Thyroid gland (tissue), 4 donors: ENCODE data around the gene GH1. TPM values are rescaled to one million over a fixed set of nuclear protein-coding genes. Genes with fewer than 3 reads are reported as not detected.
"Not testable (repeated sequence)": the region's sequence is repeated elsewhere in the genome, so short reads cannot be mapped to it uniquely, and the experiment has no call there.

ENCODE experiments used
- DNase-seq, 2 donors: peaks; one replicate each; pipeline ENCODE4 v3.0.0-alpha.2; 2019
- H3K27ac ChIP-seq, 3 donors: fragments of 200-600 bp; sonication (generic); 1 replicate in 2 of 3; 2 replicates in 1 of 3; pipeline ENCODE4 v1.5.1; 2016 to 2019; ENCODE audit warnings: mild to moderate bottlenecking in 1 of 3, moderate library complexity in 1 of 3
- H3K27me3 ChIP-seq: fragments of 200-600 bp; sonication (generic); one replicate; pipeline ENCODE4 v1.5.1; 2019
- H3K36me3 ChIP-seq, 2 donors: fragments of 200-600 bp; sonication (generic); one replicate each; pipeline ENCODE4 v1.5.1; 2016 to 2019
- H3K4me1 ChIP-seq, 2 donors: fragments of 200-600 bp; sonication (generic); one replicate each; pipeline ENCODE4 v1.5.1; 2017 to 2019
- H3K4me3 ChIP-seq, 3 donors: fragments of 200-600 bp; sonication (generic); replicated peaks in 1 of 3; 1 replicate in 2 of 3; 2 replicates in 1 of 3; pipeline ENCODE4 v1.5.1; 2016; ENCODE audit warnings: mild to moderate bottlenecking in 1 of 3
- H3K9me3 ChIP-seq: fragments of 200-600 bp; sonication (generic); one replicate; pipeline ENCODE4 v1.5.1; 2017
- WGBS, 2 donors: methylation state at CpG; one replicate each; pipeline ENCODE4 v1.1.5; 2017; 5-methylcytosine and 5-hydroxymethylcytosine counted together
- intact Hi-C: fragments of 100-400 bp; cut with DNase I; formaldehyde crosslinking; loops from one replicate; pipeline ENCODE4 v1.15.1; 2023
- small RNA-seq: library from RNA; depleted of rRNA; stranded (forward); fragments of <200 nt; gene quantifications from one replicate; pipeline ENCODE3, GENCODE V24; 2016
- total RNA-seq, 4 donors: library from RNA; depleted of rRNA; stranded (reverse); fragments of >200 nt; gene quantifications; one replicate each; pipeline ENCODE4 v1.2.3, GENCODE V29; 2016

Gene GH1
- total RNA-seq, 4 donors from 2014 or later = not detected

- H3K4me3 ChIP-seq, DNase-seq, intact Hi-C loops, H3K9me3 ChIP-seq, H3K27ac ChIP-seq, H3K36me3 ChIP-seq, H3K4me1 ChIP-seq, H3K27me3 ChIP-seq: not testable (repeated sequence)
- 79 to 80% methylated on average over 1 to 3 of the region's 7 CpGs for WGBS, 2 donors
Measured at GRCh38 chr17:63873577-63873976, 45.1 kb downstream of the GH1 start, which contains the start of gene CSH2. TSS of gene CSH2 (minus strand) at chr17:63873677. CDS start at chr17:63873614, 63 bp downstream.

- H3K9me3 ChIP-seq, H3K36me3 ChIP-seq, H3K27ac ChIP-seq, intact Hi-C loops, H3K4me1 ChIP-seq, H3K27me3 ChIP-seq, H3K4me3 ChIP-seq: not testable (repeated sequence)
- 53 to 72% methylated on average over 14 to 15 of the region's 15 CpGs for WGBS, 2 donors
- DNase-seq = peak; percentile 51 to 59
Measured at GRCh38 chr17:63871646-63872365, 46.8 kb downstream of the GH1 start.

GRCh38 chr17:63870292-63870665 is 48.4 kb downstream of the GH1 start:
- not testable (repeated sequence) for DNase-seq

GRCh38 chr17:63869491-63870291 is 48.9 kb downstream of the GH1 start:
- intact Hi-C loops = not testable (repeated sequence)

More at GRCh38 chr17:63870292-63870665, 48.4 kb downstream of the GH1 start:
- H3K36me3 ChIP-seq, H3K27me3 ChIP-seq, H3K27ac ChIP-seq, H3K4me1 ChIP-seq, H3K4me3 ChIP-seq, H3K9me3 ChIP-seq, intact Hi-C loops: not testable (repeated sequence)
- WGBS, 2 donors = 86% methylated on average over 4 of the region's 4 CpGs

More at GRCh38 chr17:63869491-63870291, 48.9 kb downstream of the GH1 start:
- not testable (repeated sequence) for H3K36me3 ChIP-seq, H3K9me3 ChIP-seq, H3K4me1 ChIP-seq, H3K4me3 ChIP-seq, DNase-seq, H3K27me3 ChIP-seq, H3K27ac ChIP-seq
- 58 to 61% methylated on average over 9 of the region's 9 CpGs for WGBS, 2 donors

Small RNA genes within 50 kb of the gene (small RNA-seq; reads per million reads assigned to genes)
- gene AC040958.1 = not detected
- not detected for gene AC127029.1
- not detected for gene GH1

Other genes starting within 250 kb of the GH1 start
- 10 to 100 TPM in 1 of 4 donors, 1 to 10 TPM in 3; 3.9 to 10.7 (median 7.2) TPM for gene LIMD2, start 218.7 kb downstream of the GH1 start, total RNA-seq
- 10 to 100 TPM; 28.6 to 44.6 (median 32.2) TPM for gene STRADA, start 177.0 kb downstream of the GH1 start, total RNA-seq
- gene CCDC47, start 145.2 kb downstream of the GH1 start, total RNA-seq = 100 to 1,000 TPM in 1 of 4 donors, 10 to 100 TPM in 3; 69.4 to 120 (median 85.1) TPM
- 100 to 1,000 TPM in 1 of 4 donors, 10 to 100 TPM in 3; 76.3 to 138 (median 89.1) TPM for gene DDX42, start 144.7 kb downstream of the GH1 start, total RNA-seq
- 10 to 100 TPM; 79.1 to 98.3 (median 86.4) TPM for gene PSMC5, start 91.4 kb downstream of the GH1 start, total RNA-seq
- gene FTSJ3, start 91.2 kb downstream of the GH1 start, total RNA-seq = 10 to 100 TPM; 37.8 to 64.7 (median 47.2) TPM
- 100 to 1,000 TPM in 1 of 4 donors, 10 to 100 TPM in 3; 75.0 to 101 (median 90.4) TPM for gene SMARCD2, start 76.2 kb downstream of the GH1 start, total RNA-seq
- gene CSH2, start 45.2 kb downstream of the GH1 start, total RNA-seq = not detected
- not detected for gene GH2, start 36.9 kb downstream of the GH1 start, total RNA-seq
- gene CSH1, start 22.3 kb downstream of the GH1 start, total RNA-seq = not detected
- gene CSHL1, start 7.6 kb downstream of the GH1 start, total RNA-seq = not detected
- 1 to 10 TPM in 2 of 4 donors, not detected in 2; 1.3 to 1.8 TPM for gene CD79B, start 13.5 kb upstream of the GH1 start, total RNA-seq
- gene SCN4A, start 54.1 kb upstream of the GH1 start, total RNA-seq = 1 to 10 TPM; 2.4 to 7.1 (median 4.0) TPM
- 1 to 10 TPM; 1.7 to 5.6 (median 4.2) TPM for gene PRR29, start 79.5 kb upstream of the GH1 start, total RNA-seq
- gene ICAM2, start 101.8 kb upstream of the GH1 start, total RNA-seq = 10 to 100 TPM; 20.3 to 41.8 (median 30.6) TPM
- 10 to 100 TPM in 3 of 4 donors, 1 to 10 TPM in 1; 9.5 to 20.2 (median 12.8) TPM for gene ERN1, start 211.3 kb upstream of the GH1 start, total RNA-seq